ENCODE measurements around the gene JOSD1. TPM values are rescaled to one million over a fixed set of nuclear protein-coding genes. Genes with fewer than 3 reads are reported as not detected.

Gene JOSD1
- total and polyA plus RNA-seq, 9 of the 15 experiments (the other 6 are each of a cell fraction or from before 2014, with no cell fraction given) = 8.9 to 39.1 (median 30.4) TPM

DNA sequence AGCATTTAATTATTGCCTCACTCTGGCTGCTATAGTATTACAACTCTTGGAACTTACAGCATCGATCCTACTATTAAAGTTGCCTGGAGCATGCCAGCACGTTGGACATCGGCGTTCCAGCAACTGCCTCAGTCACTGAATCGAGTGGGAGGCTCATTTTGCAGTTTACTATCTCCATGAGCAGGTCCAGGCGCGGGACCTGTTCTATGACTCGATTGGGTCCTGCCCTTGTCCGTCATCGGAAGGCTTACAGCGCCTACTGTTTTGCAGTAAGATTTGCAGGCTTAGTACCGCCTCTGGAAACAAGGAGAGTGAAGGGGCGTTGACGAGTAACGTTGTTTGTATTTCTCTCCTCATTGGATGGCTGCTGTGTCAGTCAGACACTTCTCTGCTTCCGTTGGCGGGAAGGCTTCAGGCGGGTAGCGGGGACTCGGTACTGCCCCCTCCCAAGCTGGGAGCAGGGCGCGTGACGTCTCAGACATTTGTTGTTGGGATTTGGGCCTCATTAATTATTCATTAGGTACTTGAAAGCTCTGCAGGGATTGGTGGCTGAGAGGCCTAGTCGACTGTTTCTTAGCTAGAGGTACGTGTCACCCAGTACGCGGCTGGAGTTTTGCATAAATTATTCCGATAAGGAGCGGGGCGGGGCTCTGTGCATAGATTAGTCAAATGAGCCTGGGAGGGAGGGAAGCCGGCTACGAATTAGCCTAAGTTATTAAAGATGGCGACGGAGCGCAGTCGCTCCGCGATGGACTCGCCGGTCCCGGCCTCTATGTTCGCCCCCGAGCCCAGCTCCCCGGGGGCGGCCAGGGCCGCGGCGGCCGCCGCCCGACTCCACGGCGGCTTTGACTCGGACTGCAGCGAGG, 4.7 kb upstream of the JOSD1 start, which contains the start of gene GTPBP1 (continued):
- TF ChIP-seq TOE1 (IDR thresholded peaks at IDR 0.05; ENCODE audit: borderline replicate concordance) (peak; percentile 49; the same call in 1 of the 2 replicates), TOE1 (CRISPR knock-in tag; IDR thresholded peaks at IDR 0.05; ENCODE audit: borderline replicate concordance, low read depth) (no peak), RBFOX2 (IDR thresholded peaks at IDR 0.05; ENCODE audit: low read depth, low read length) (peak; percentile 93), SOX6 (IDR thresholded peaks at IDR 0.05) (peak; percentile 8; the same call in 1 of the 2 replicates), GATA2 (CRISPR knock-in tag; IDR thresholded peaks at IDR 0.05) (0 out of 2 replicates have a peak, but pooled peaks have one; percentile 43), RFX7 (CRISPR knock-in tag; IDR thresholded peaks at IDR 0.05) (no peak), NFYB (IDR thresholded peaks at IDR 0.05; ENCODE audit: extremely low read depth, insufficient read length) (peak; percentile 44), RAD51 (IDR thresholded peaks at IDR 0.05; ENCODE audit: borderline replicate concordance, low read depth) (peak; percentile 51; the same call in 1 of the 2 replicates), ZNF407 (IDR thresholded peaks at IDR 0.05; ENCODE audit: low read depth) (no peak), ZBTB1 (CRISPR knock-in tag; IDR thresholded peaks at IDR 0.05; ENCODE audit: borderline replicate concordance, low read depth) (no peak)
- TF ChIP-seq, protein P1, sequence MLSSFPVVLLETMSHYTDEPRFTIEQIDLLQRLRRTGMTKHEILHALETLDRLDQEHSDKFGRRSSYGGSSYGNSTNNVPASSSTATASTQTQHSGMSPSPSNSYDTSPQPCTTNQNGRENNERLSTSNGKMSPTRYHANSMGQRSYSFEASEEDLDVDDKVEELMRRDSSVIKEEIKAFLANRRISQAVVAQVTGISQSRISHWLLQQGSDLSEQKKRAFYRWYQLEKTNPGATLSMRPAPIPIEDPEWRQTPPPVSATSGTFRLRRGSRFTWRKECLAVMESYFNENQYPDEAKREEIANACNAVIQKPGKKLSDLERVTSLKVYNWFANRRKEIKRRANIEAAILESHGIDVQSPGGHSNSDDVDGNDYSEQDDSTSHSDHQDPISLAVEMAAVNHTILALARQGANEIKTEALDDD (IDR thresholded peaks at IDR 0.05) = peak; percentile 54; the same call in 1 of the 2 replicates
- TF ChIP-seq, protein P2, sequence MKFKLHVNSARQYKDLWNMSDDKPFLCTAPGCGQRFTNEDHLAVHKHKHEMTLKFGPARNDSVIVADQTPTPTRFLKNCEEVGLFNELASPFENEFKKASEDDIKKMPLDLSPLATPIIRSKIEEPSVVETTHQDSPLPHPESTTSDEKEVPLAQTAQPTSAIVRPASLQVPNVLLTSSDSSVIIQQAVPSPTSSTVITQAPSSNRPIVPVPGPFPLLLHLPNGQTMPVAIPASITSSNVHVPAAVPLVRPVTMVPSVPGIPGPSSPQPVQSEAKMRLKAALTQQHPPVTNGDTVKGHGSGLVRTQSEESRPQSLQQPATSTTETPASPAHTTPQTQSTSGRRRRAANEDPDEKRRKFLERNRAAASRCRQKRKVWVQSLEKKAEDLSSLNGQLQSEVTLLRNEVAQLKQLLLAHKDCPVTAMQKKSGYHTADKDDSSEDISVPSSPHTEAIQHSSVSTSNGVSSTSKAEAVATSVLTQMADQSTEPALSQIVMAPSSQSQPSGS (CRISPR knock-in tag; IDR thresholded peaks at IDR 0.05) = no peak

Measured in K562 (cell line).